Ascending aorta (tissue), 2 donors: ENCODE results near the gene NSG1. TPM values are rescaled to one million over a fixed set of nuclear protein-coding genes. Genes with fewer than 3 reads are reported as not detected.

ENCODE experiments used
- DNase-seq, 2 donors: peaks; one replicate each; pipeline ENCODE4 v3.0.0-alpha.2; 2019; ENCODE audit warnings: low spot score in 2 of 2
- H3K27ac ChIP-seq, 2 donors: fragments of 200-600 bp; sonication (generic); one replicate each; pipeline ENCODE4 v1.5.1; 2016 to 2017; ENCODE audit warnings: mild to moderate bottlenecking in 1 of 2
- H3K27me3 ChIP-seq: fragments of 200-600 bp; sonication (generic); one replicate; pipeline ENCODE4 v1.5.1; 2017
- H3K36me3 ChIP-seq, 2 donors: fragments of 200-600 bp; sonication (generic); one replicate each; pipeline ENCODE4 v1.5.1; 2016
- H3K4me1 ChIP-seq, 2 donors: fragments of 200-600 bp; sonication (generic); one replicate each; pipeline ENCODE4 v1.5.1; 2016 to 2017; ENCODE audit warnings: mild to moderate bottlenecking in 1 of 2
- H3K4me3 ChIP-seq, 2 donors: fragments of 200-600 bp; sonication (generic); one replicate each; pipeline ENCODE4 v1.5.1; 2016 to 2017; ENCODE audit warnings: mild to moderate bottlenecking in 1 of 2
- H3K9me3 ChIP-seq, 2 donors: fragments of 200-600 bp; sonication (generic); one replicate each; pipeline ENCODE4 v1.5.1; 2016
- CTCF ChIP-seq, 3 experiments: fragments of 200-600 bp in 2 of 3; fragments of 450-650 bp in 1 of 3; sonication (generic) in 2 of 3; IDR thresholded peaks; one replicate each; pipeline ENCODE4 v1.5.1; 2016 to 2019; ENCODE audit warnings: antibody characterized with exemption in 3 of 3, mild to moderate bottlenecking in 1 of 3, moderate library complexity in 1 of 3
- intact Hi-C: fragments of 100-400 bp; cut with DNase I; formaldehyde crosslinking; loops from one replicate; pipeline ENCODE4 v1.15.1; 2023
- total RNA-seq: library from RNA; depleted of rRNA; stranded (reverse); fragments of >200 nt; gene quantifications from one replicate; pipeline ENCODE4 v1.1.0, GENCODE V29; 2016

The NSG1 gene
- not detected for total RNA-seq

GRCh38 chr4:4386736-4387392 is at the start of gene NSG1:
TSS of gene NSG1 (plus strand) at chr4:4387102. CDS start at chr4:4387630, 528 bp downstream.
- intact Hi-C loops = no loop called here
- no peaks in the 10 kb centered on the region for H3K9me3 ChIP-seq
- H3K4me3 ChIP-seq = peak within 1 kb of the TSS; percentile 42 to 60
- no peak for TF ChIP-seq CTCF (IDR thresholded peaks at IDR 0.05)
- peaks cover 9% of the 10 kb centered on the region for H3K27me3 ChIP-seq
- H3K4me1 ChIP-seq = peaks cover 4 to 8% of the 10 kb centered on the region in 2 donors
- H3K36me3 ChIP-seq = no peaks in the 10 kb centered on the region
- no peak within 1 kb of the TSS for H3K27ac ChIP-seq
- DNase-seq = no peak

- Histone ChIP-seq H3K4me1 (no peaks in the 10 kb centered on the region), H3K36me3 (no peaks in the 10 kb centered on the region), H3K4me3 (no peak overlapping the region), H3K27me3 (no peaks in the 10 kb centered on the region), H3K9me3 (no peaks in the 10 kb centered on the region), H3K27ac (no peak overlapping the region)
- intact Hi-C loops = loop anchor here (10.0 kb wide), 1 partner anchor 84 kb away; no protein-coding TSS in a partner anchor
- DNase-seq = no peak
- no peak for TF ChIP-seq CTCF (IDR thresholded peaks at IDR 0.05)
These were observed 48.5 kb upstream of the NSG1 start for GRCh38 chr4:4338210-4339001.

- intact Hi-C loops = loop anchor here (10.0 kb wide), 1 partner anchor 85 kb away; no protein-coding TSS in a partner anchor
- H3K27me3 ChIP-seq = no peaks in the 10 kb centered on the region
- no peak for DNase-seq
- H3K4me1 ChIP-seq = no peaks in the 10 kb centered on the region
- H3K27ac ChIP-seq = no peak overlapping the region
- H3K9me3 ChIP-seq = no peaks in the 10 kb centered on the region
- TF ChIP-seq CTCF (IDR thresholded peaks at IDR 0.05) = no peak
- H3K4me3 ChIP-seq = no peak overlapping the region
- H3K36me3 ChIP-seq = no peaks in the 10 kb centered on the region
These were observed 47.3 kb upstream of the NSG1 start for GRCh38 chr4:4339504-4340085.

- no peaks in the 10 kb centered on the region for H3K27me3 ChIP-seq
- no peak overlapping the region for H3K27ac ChIP-seq
- DNase-seq = no peak
- no peak for TF ChIP-seq CTCF (IDR thresholded peaks at IDR 0.05)
- no peaks in the 10 kb centered on the region for H3K9me3 ChIP-seq
- no peaks in the 10 kb centered on the region for H3K36me3 ChIP-seq
- intact Hi-C loops = no loop called here
- no peak overlapping the region for H3K4me3 ChIP-seq
- H3K4me1 ChIP-seq = no peaks in the 10 kb centered on the region
These were observed 44.8 kb upstream of the NSG1 start for GRCh38 chr4:4341861-4342650.

- Histone ChIP-seq H3K36me3 (no peaks in the 10 kb centered on the region), H3K4me3 (no peak overlapping the region), H3K27me3 (no peaks in the 10 kb centered on the region), H3K9me3 (no peaks in the 10 kb centered on the region), H3K27ac (no peak overlapping the region), H3K4me1 (no peaks in the 10 kb centered on the region)
- no peak for TF ChIP-seq CTCF (IDR thresholded peaks at IDR 0.05)
- no peak for DNase-seq
- intact Hi-C loops = no loop called here
These were observed 43.9 kb upstream of the NSG1 start for GRCh38 chr4:4343038-4343437.
